Mesendoderm (in vitro differentiated cells): ENCODE results near the gene ECE1.
"Not testable (repeated sequence)": the region's sequence is repeated elsewhere in the genome, so short reads cannot be mapped to it uniquely, and the experiment has no call there.

Source experiments
- DNase-seq: peaks from one replicate; pipeline ENCODE4 v3.0.0; 2013
- H2AK5ac ChIP-seq: 2 replicates; pipeline ENCODE4 v1.6.1; 2013; ENCODE audit warnings: low read length, inconsistent platforms
- H2BK120ac ChIP-seq: 2 replicates; pipeline ENCODE4 v1.6.1; 2013; ENCODE audit warnings: low read depth, mild to moderate bottlenecking, low read length, moderate library complexity, mixed read lengths
- H2BK15ac ChIP-seq: replicated peaks from 2 replicates; pipeline ENCODE4 v1.6.1; 2013; ENCODE audit warnings: low read depth, mild to moderate bottlenecking, moderate library complexity
- H2BK5ac ChIP-seq: 2 replicates; pipeline ENCODE4 v1.6.1; 2013; ENCODE audit warnings: low read length, inconsistent platforms
- H3K18ac ChIP-seq: 2 replicates; pipeline ENCODE4 v1.6.1; 2013; ENCODE audit warnings: mild to moderate bottlenecking, low read length, mixed read lengths
- H3K23ac ChIP-seq: one replicate; pipeline ENCODE4 v1.6.1; 2013; ENCODE audit warnings: low read length
- H3K27ac ChIP-seq: 2 replicates; pipeline ENCODE4 v1.5.1; 2013; ENCODE audit warnings: low read depth, mild to moderate bottlenecking, inconsistent platforms, low read length, moderate library complexity
- H3K27me3 ChIP-seq: 2 replicates; pipeline ENCODE4 v1.6.1; 2013; ENCODE audit warnings: low read length, control low read depth, mild to moderate bottlenecking, inconsistent platforms; ENCODE audit not compliant: insufficient read depth, poor library complexity
- H3K36me3 ChIP-seq: 2 replicates; pipeline ENCODE4 v1.6.1; 2013; ENCODE audit warnings: low read length, inconsistent platforms; ENCODE audit not compliant: control insufficient read depth, insufficient read depth
- H3K4ac ChIP-seq: one replicate; pipeline ENCODE4 v1.6.1; 2013; ENCODE audit warnings: low read depth, mild to moderate bottlenecking, low read length, moderate library complexity
- H3K4me1 ChIP-seq: 2 replicates; pipeline ENCODE4 v1.6.1; 2013; ENCODE audit warnings: low read depth, low read length, inconsistent platforms; ENCODE audit not compliant: control insufficient read depth
- H3K4me2 ChIP-seq: 2 replicates; pipeline ENCODE4 v1.6.1; 2013; ENCODE audit warnings: low read length
- H3K4me3 ChIP-seq: 2 replicates; pipeline ENCODE4 v1.5.1; 2013; ENCODE audit warnings: mild to moderate bottlenecking, low read length
- H3K56ac ChIP-seq: one replicate; pipeline ENCODE4 v1.6.1; 2013; ENCODE audit warnings: low read length
- H3K79me1 ChIP-seq: 2 replicates; pipeline ENCODE4 v1.6.1; 2013; ENCODE audit warnings: low read length, inconsistent platforms
- H3K79me2 ChIP-seq: 2 replicates; pipeline ENCODE4 v1.6.1; 2013; ENCODE audit warnings: mild to moderate bottlenecking, low read length; ENCODE audit not compliant: control insufficient read depth, insufficient read depth
- H3K9ac ChIP-seq: 2 replicates; pipeline ENCODE4 v1.6.1; 2013; ENCODE audit warnings: low read length, inconsistent platforms
- H4K5ac ChIP-seq: one replicate; pipeline ENCODE4 v1.6.1; 2013; ENCODE audit warnings: low read length
- H4K8ac ChIP-seq: one replicate; pipeline ENCODE4 v1.6.1; 2013; ENCODE audit warnings: low read depth, mild to moderate bottlenecking, control low read depth, low read length, moderate library complexity
- WGBS: extraction: QIAGEN DNeasy Blood & Tissue Kit; methylation state at CpG from one replicate; pipeline ENCODE4 v1.1.7; 2013; ENCODE audit warnings: low lambda C conversion rate, missing lambda C conversion rate; ENCODE audit not compliant: insufficient coverage; ENCODE audit errors: extremely low coverage; 5-methylcytosine and 5-hydroxymethylcytosine counted together

The ECE1 gene

DNA sequence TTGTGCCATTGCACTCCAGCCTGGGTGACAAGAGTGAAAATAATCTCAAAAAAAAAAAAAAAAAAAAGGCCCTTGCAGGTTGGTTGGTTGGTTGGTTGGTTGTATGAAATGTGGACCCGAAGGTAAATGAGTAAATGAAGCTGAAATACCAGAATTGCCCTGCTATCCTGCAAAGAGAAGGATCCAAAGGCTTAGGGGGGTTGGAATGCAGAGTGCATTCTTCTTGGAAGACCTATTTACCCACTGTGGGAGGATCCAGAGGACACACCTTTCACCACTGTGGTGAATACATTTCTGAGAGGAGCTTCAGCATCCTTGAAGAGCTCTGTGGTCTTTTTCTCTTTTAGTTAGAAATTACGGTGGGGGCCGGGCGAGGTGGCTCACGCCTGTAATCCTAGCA is 84.8 kb downstream of the ECE1 start:
- H3K23ac ChIP-seq, result no peak overlapping the region
- H2AK5ac ChIP-seq, result no peak overlapping the region
- no peak overlapping the region for H3K18ac ChIP-seq
- no peak overlapping the region for H4K5ac ChIP-seq
- no peaks in the 10 kb centered on the region for H3K79me1 ChIP-seq
- H3K27me3 ChIP-seq, result no peaks in the 10 kb centered on the region
- H3K4ac ChIP-seq, result no peak overlapping the region
- no peaks in the 10 kb centered on the region for H3K4me1 ChIP-seq
- H3K4me3 ChIP-seq, result no peak overlapping the region
- no peak overlapping the region for H2BK5ac ChIP-seq
- H3K27ac ChIP-seq, result no peak overlapping the region
- no peak overlapping the region for H3K56ac ChIP-seq
- no peak overlapping the region for H4K8ac ChIP-seq
- H2BK120ac ChIP-seq, result no peak overlapping the region
- no peak overlapping the region for H2BK15ac ChIP-seq
- DNase-seq, result peak; percentile 35
- H3K79me2 ChIP-seq, result no peaks in the 10 kb centered on the region
- H3K9ac ChIP-seq, result no peak overlapping the region
- WGBS, result no CpG with 5 or more reads among the region's 5 CpGs
- H3K4me2 ChIP-seq, result no peak overlapping the region
- H3K36me3 ChIP-seq, result no peaks in the 10 kb centered on the region

DNA sequence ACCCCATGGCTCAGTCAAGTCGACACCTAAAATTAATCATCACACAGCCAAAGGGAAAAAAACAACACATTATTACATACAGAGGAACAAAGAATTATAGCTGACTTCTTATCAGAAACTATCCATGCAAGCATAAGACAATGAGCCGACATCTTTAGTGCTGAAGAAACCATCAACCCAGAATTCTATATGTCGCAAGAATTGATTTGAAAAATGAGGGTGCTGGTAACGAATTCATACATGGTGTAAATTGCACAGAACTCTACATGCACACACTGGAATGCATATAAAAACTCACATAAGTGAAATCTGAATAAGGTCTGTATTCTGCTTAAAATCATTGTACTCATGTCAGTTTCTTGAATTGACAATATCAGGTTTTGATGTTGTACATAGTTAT is 88.6 kb downstream of the ECE1 start:
- H2AK5ac ChIP-seq, result no peak overlapping the region
- H4K5ac ChIP-seq, result no peak overlapping the region
- no peak overlapping the region for H3K23ac ChIP-seq
- H3K56ac ChIP-seq, result no peak overlapping the region
- H2BK120ac ChIP-seq, result no peak overlapping the region
- no peaks in the 10 kb centered on the region for H3K4me1 ChIP-seq
- no peak overlapping the region for H3K4me2 ChIP-seq
- DNase-seq, result no peak
- H3K27me3 ChIP-seq, result no peaks in the 10 kb centered on the region
- H3K9ac ChIP-seq, result no peak overlapping the region
- H2BK5ac ChIP-seq, result no peak overlapping the region
- no peaks in the 10 kb centered on the region for H3K79me1 ChIP-seq
- no CpG with 5 or more reads among the region's 4 CpGs for WGBS
- H3K36me3 ChIP-seq, result no peaks in the 10 kb centered on the region
- no peak overlapping the region for H2BK15ac ChIP-seq
- H3K27ac ChIP-seq, result no peak overlapping the region
- H4K8ac ChIP-seq, result no peak overlapping the region
- H3K4me3 ChIP-seq, result no peak overlapping the region
- H3K4ac ChIP-seq, result no peak overlapping the region
- H3K79me2 ChIP-seq, result no peaks in the 10 kb centered on the region
- no peak overlapping the region for H3K18ac ChIP-seq

DNA sequence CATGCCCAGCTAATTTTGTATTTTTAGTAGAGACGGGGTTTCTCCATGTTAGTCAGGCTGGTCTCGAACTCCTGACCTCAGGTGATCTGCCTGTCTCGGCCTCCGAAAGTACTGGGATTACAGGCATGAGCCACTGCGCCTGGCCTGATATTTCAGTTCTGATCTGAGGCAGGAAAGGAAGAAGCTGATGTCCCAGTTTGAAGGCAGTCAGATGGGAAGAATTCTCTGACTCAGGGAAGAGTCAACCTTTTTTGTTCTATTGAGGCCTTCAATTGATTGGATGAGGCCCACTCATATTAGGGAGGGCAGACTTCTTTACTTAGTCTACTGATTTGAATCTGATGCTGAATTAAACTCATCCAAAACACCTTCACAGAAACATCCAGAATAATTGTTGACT is 89.0 kb downstream of the ECE1 start:
- not testable (repeated sequence) for H3K79me2 ChIP-seq, H3K27ac ChIP-seq, H3K23ac ChIP-seq, H2BK120ac ChIP-seq, H2BK5ac ChIP-seq, DNase-seq, H4K8ac ChIP-seq, H3K4me2 ChIP-seq, H3K79me1 ChIP-seq, H3K27me3 ChIP-seq, H2AK5ac ChIP-seq, H3K4me1 ChIP-seq, H3K36me3 ChIP-seq, H4K5ac ChIP-seq, H3K18ac ChIP-seq, H3K4ac ChIP-seq, H3K4me3 ChIP-seq, H3K9ac ChIP-seq, H2BK15ac ChIP-seq, H3K56ac ChIP-seq
- WGBS, result no CpG with 5 or more reads among the region's 5 CpGs

DNA sequence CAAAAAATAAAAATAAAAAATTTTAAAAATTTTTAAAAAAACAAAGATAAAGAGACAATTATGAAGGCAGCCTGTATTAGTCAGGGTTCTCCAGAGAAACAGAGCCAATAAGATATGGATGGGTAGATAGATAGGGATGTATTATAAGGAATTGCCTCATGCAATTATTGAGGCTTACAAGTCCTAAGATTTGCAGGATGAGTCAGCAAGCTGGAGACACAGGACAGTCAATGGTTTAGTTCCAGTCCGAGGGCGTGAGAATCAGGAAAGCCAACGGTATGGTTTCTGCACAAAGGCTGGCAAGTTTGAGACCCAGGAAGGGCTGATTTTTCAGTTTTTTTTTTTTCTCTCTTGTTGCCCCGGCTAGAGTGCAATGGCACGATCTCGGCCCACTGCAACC is 89.5 kb downstream of the ECE1 start:
- Histone ChIP-seq H4K8ac (no peak overlapping the region), H4K5ac (no peak overlapping the region), H3K4me2 (no peak overlapping the region), H3K79me2 (no peaks in the 10 kb centered on the region), H3K36me3 (no peaks in the 10 kb centered on the region), H2AK5ac (no peak overlapping the region), H3K23ac (no peak overlapping the region), H2BK5ac (no peak overlapping the region), H2BK120ac (no peak overlapping the region), H3K4ac (no peak overlapping the region), H3K18ac (no peak overlapping the region), H3K56ac (no peak overlapping the region), H3K9ac (no peak overlapping the region), H3K79me1 (no peaks in the 10 kb centered on the region), H3K4me3 (no peak overlapping the region), H2BK15ac (no peak overlapping the region), H3K4me1 (no peaks in the 10 kb centered on the region), H3K27ac (no peak overlapping the region), H3K27me3 (no peaks in the 10 kb centered on the region)
- WGBS, result no CpG with 5 or more reads among the region's 6 CpGs
- DNase-seq, result no peak

DNA sequence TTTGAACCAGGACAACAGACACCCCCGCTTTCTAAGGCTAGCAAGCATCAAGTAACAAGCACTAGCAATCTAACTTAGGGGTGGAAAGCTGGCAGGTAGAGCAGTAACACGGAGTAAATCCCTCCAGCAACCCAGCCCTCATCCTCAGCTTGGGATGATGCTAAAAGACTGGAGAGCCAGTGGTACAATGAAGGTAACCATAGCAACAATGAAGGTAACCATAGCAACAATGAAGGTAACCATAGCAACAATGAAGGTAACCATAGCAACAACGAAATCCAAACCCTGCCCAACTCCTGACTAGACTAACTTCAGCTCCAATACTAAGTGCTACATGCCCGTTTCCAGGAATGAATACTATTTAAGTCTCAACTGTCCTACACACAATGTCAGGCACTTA is 91.3 kb downstream of the ECE1 start:
- WGBS, result no CpG with 5 or more reads among the region's 4 CpGs
- no peak overlapping the region for H3K4ac ChIP-seq
- H4K5ac ChIP-seq, result no peak overlapping the region
- no peak overlapping the region for H2BK5ac ChIP-seq
- H3K27ac ChIP-seq, result no peak overlapping the region
- peak; percentile 41 for DNase-seq
- no peak overlapping the region for H3K18ac ChIP-seq
- no peak overlapping the region for H2BK15ac ChIP-seq
- H3K27me3 ChIP-seq, result no peaks in the 10 kb centered on the region
- no peak overlapping the region for H4K8ac ChIP-seq
- no peak overlapping the region for H3K23ac ChIP-seq
- no peak overlapping the region for H2BK120ac ChIP-seq
- H2AK5ac ChIP-seq, result no peak overlapping the region
- H3K79me1 ChIP-seq, result no peaks in the 10 kb centered on the region
- no peak overlapping the region for H3K4me3 ChIP-seq
- no peak overlapping the region for H3K56ac ChIP-seq
- no peaks in the 10 kb centered on the region for H3K4me1 ChIP-seq
- H3K79me2 ChIP-seq, result no peaks in the 10 kb centered on the region
- no peak overlapping the region for H3K9ac ChIP-seq
- no peaks in the 10 kb centered on the region for H3K36me3 ChIP-seq
- H3K4me2 ChIP-seq, result no peak overlapping the region

DNA sequence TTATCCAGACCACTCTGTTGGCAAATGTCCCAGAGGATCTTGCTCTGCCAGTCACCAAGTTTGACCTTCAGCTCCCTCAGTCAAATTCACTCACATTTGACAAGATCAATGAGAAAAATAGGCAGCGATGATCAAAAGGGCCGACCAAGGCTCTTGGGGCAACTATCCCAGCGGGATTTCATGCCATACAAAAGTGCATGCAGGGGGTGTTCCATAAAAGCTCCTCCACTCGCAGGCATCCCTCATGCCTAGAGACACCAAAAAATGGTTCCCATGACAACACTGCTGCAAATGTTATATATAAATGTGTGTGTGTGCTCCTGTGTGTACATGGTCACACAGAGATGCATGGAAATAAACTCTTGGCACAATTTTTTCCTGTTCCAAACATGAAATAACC is 97.4 kb downstream of the ECE1 start:
- Histone ChIP-seq H3K4ac (no peak overlapping the region), H3K4me3 (no peak overlapping the region), H2AK5ac (no peak overlapping the region), H3K4me1 (peaks cover 9% of the 10 kb centered on the region), H3K27me3 (peaks cover 10% of the 10 kb centered on the region), H3K23ac (no peak overlapping the region), H3K36me3 (no peaks in the 10 kb centered on the region), H2BK120ac (no peak overlapping the region), H3K27ac (no peak overlapping the region), H2BK5ac (no peak overlapping the region), H3K56ac (no peak overlapping the region), H3K79me2 (no peaks in the 10 kb centered on the region), H3K18ac (no peak overlapping the region), H3K4me2 (no peak overlapping the region), H4K8ac (no peak overlapping the region), H3K79me1 (no peaks in the 10 kb centered on the region), H4K5ac (no peak overlapping the region), H2BK15ac (no peak overlapping the region), H3K9ac (no peak overlapping the region)
- DNase-seq, result no peak
- no CpG with 5 or more reads among the region's 4 CpGs for WGBS
